Nephron progenitor cell (in vitro differentiated cells): ENCODE measurements around the gene KIRREL3.

Source experiments
- DNase-seq: peaks from one replicate; pipeline ENCODE4 v3.0.0; 2021
- H3K27ac Mint-ChIP-seq: 2 replicates; pipeline ENCODE4 v1.8.0; 2021; ENCODE audit warnings: mild to moderate bottlenecking, moderate library complexity, mixed read lengths
- H3K27me3 Mint-ChIP-seq: 2 replicates; pipeline ENCODE4 v1.8.0; 2021; ENCODE audit warnings: mild to moderate bottlenecking, low read depth, mixed read lengths; ENCODE audit not compliant: poor library complexity
- H3K36me3 Mint-ChIP-seq: 2 replicates; pipeline ENCODE4 v1.8.0; 2021; ENCODE audit warnings: low read depth, mixed read lengths
- H3K4me1 Mint-ChIP-seq: 2 replicates; pipeline ENCODE4 v1.8.0; 2021; ENCODE audit warnings: mixed read lengths
- H3K4me3 Mint-ChIP-seq: 2 replicates; pipeline ENCODE4 v1.8.0; 2021; ENCODE audit warnings: mild to moderate bottlenecking, moderate library complexity, mixed read lengths
- H3K9me3 Mint-ChIP-seq: 2 replicates; pipeline ENCODE4 v1.8.0; 2021; ENCODE audit warnings: mild to moderate bottlenecking, moderate library complexity, mixed read lengths
- CTCF ChIP-seq: fragments of 200-600 bp; sonication (generic); IDR thresholded peaks from 2 replicates; pipeline ENCODE4 v1.5.0; 2021; ENCODE audit warnings: antibody characterized with exemption

The KIRREL3 gene

GRCh38 chr11:126581871-126582648, 418.5 kb downstream of the KIRREL3 start:
- H3K27ac Mint-ChIP-seq, result peak overlapping the region; percentile 89
- H3K36me3 Mint-ChIP-seq, result no peaks in the 10 kb centered on the region
- no peaks in the 10 kb centered on the region for H3K9me3 Mint-ChIP-seq
- peaks cover 52% of the 10 kb centered on the region for H3K4me1 Mint-ChIP-seq
- peaks cover 16% of the 10 kb centered on the region for H3K27me3 Mint-ChIP-seq
- DNase-seq, result no peak
- H3K4me3 Mint-ChIP-seq, result no peak overlapping the region
- TF ChIP-seq CTCF, result no peak

- no peak for DNase-seq
- Mint-ChIP-seq H3K9me3 (no peaks in the 10 kb centered on the region), H3K36me3 (no peaks in the 10 kb centered on the region), H3K4me1 (peaks cover 47% of the 10 kb centered on the region), H3K4me3 (no peak overlapping the region), H3K27ac (no peak overlapping the region), H3K27me3 (peaks cover 21% of the 10 kb centered on the region)
- no peak for TF ChIP-seq CTCF
These were observed 422.1 kb downstream of the KIRREL3 start for GRCh38 chr11:126578426-126578825.

GRCh38 chr11:126578021-126578420, 422.5 kb downstream of the KIRREL3 start:
- no peaks in the 10 kb centered on the region for H3K36me3 Mint-ChIP-seq
- H3K4me1 Mint-ChIP-seq, result peaks cover 47% of the 10 kb centered on the region
- peaks cover 21% of the 10 kb centered on the region for H3K27me3 Mint-ChIP-seq
- DNase-seq, result no peak
- H3K9me3 Mint-ChIP-seq, result no peaks in the 10 kb centered on the region
- no peak for TF ChIP-seq CTCF
- H3K27ac Mint-ChIP-seq, result no peak overlapping the region
- no peak overlapping the region for H3K4me3 Mint-ChIP-seq

- no peak for DNase-seq
- H3K9me3 Mint-ChIP-seq, result no peaks in the 10 kb centered on the region
- H3K4me3 Mint-ChIP-seq, result no peak overlapping the region
- H3K4me1 Mint-ChIP-seq, result peaks cover 42% of the 10 kb centered on the region
- TF ChIP-seq CTCF, result no peak
- peaks cover 21% of the 10 kb centered on the region for H3K27me3 Mint-ChIP-seq
- no peaks in the 10 kb centered on the region for H3K36me3 Mint-ChIP-seq
- no peak overlapping the region for H3K27ac Mint-ChIP-seq
These were observed 424.7 kb downstream of the KIRREL3 start for GRCh38 chr11:126575849-126576248.

- peak; percentile 46 for DNase-seq
- Mint-ChIP-seq H3K9me3 (no peaks in the 10 kb centered on the region), H3K36me3 (no peaks in the 10 kb centered on the region), H3K4me1 (peaks cover 27% of the 10 kb centered on the region), H3K4me3 (no peak overlapping the region), H3K27ac (no peak overlapping the region), H3K27me3 (peaks cover 16% of the 10 kb centered on the region)
- peak; percentile 47 for TF ChIP-seq CTCF
These were observed 427.1 kb downstream of the KIRREL3 start for GRCh38 chr11:126573325-126573978.
